Heart left ventricle (tissue), 16 donors: ENCODE measurements around the gene STAB1. TPM values are rescaled to one million over a fixed set of nuclear protein-coding genes. Genes with fewer than 3 reads are reported as not detected.

Source experiments
- ATAC-seq, 4 donors: fragments of 200-7000 bp; cut with Tn5 transposase; one replicate each; pipeline ENCODE4 v1.9.1; 2020 to 2022; ENCODE audit warnings: moderate library complexity in 4 of 4, mild to moderate bottlenecking in 3 of 4, moderate number of reproducible peaks in 1 of 4
- DNase-seq, 5 donors: peaks; one replicate each; pipeline ENCODE4 v3.0.0-alpha.2; 2020
- H3K27ac ChIP-seq, 12 donors: fragments of 200-600 bp; sonication (generic) in 4 of 12; one replicate each; pipeline versions ENCODE4 v1.5.0 to v1.8.0; 2016 to 2022; ENCODE audit warnings: mild to moderate bottlenecking in 2 of 12
- H3K27me3 ChIP-seq, 9 donors: fragments of 200-600 bp; sonication (generic) in 2 of 9; one replicate each; pipeline versions ENCODE4 v1.5.1 to v1.8.0; 2016 to 2022; ENCODE audit warnings: mild to moderate bottlenecking in 3 of 9
- H3K36me3 ChIP-seq, 9 donors: fragments of 200-600 bp; sonication (generic) in 2 of 9; one replicate each; pipeline versions ENCODE4 v1.5.0 to v1.8.0; 2018 to 2022; ENCODE audit warnings: mild to moderate bottlenecking in 2 of 9
- H3K4me1 ChIP-seq, 12 donors: fragments of 200-600 bp; sonication (generic) in 4 of 12; one replicate each; pipeline versions ENCODE4 v1.5.0 to v1.8.0; 2016 to 2022; ENCODE audit warnings: mild to moderate bottlenecking in 3 of 12
- H3K4me3 ChIP-seq, 12 donors: fragments of 200-600 bp; sonication (generic) in 4 of 12; one replicate each; pipeline versions ENCODE4 v1.5.0 to v1.8.0; 2017 to 2022; ENCODE audit warnings: mild to moderate bottlenecking in 9 of 12, moderate library complexity in 4 of 12
- H3K9me3 ChIP-seq, 12 donors: fragments of 200-600 bp; sonication (generic) in 4 of 12; one replicate each; pipeline versions ENCODE4 v1.5.0 to v1.8.0; 2016 to 2022; ENCODE audit warnings: mild to moderate bottlenecking in 1 of 12
- CTCF ChIP-seq, 12 donors: fragments of 200-600 bp; sonication (generic) in 4 of 12; IDR thresholded peaks; one replicate each; pipeline versions ENCODE4 v1.5.0 to v1.8.0; 2018 to 2022; ENCODE audit warnings: antibody characterized with exemption in 12 of 12, mild to moderate bottlenecking in 5 of 12
- POLR2A ChIP-seq, 2 donors: fragments of 450-650 bp; IDR thresholded peaks; one replicate each; pipeline ENCODE4 v1.6.1; 2017; ENCODE audit warnings: antibody characterized with exemption in 2 of 2, mild to moderate bottlenecking in 2 of 2, moderate library complexity in 2 of 2
- WGBS, 4 donors: extraction: QIAGEN DNeasy Blood & Tissue Kit in 2 of 4; methylation state at CpG; one replicate each; pipeline versions ENCODE4 v1.1.5 to v1.1.7; 2013 to 2018; 5-methylcytosine and 5-hydroxymethylcytosine counted together
- intact Hi-C, 10 donors: fragments of 100-400 bp; cut with DNase I; formaldehyde crosslinking; loops; one replicate each; pipeline versions ENCODE4 v1.11.1 to v1.14.2; 2022
- polyA plus RNA-seq, 2 donors: library from polyadenylated mRNA; stranded (reverse); fragments of 200-250 nt; gene quantifications; one replicate each; pipeline ENCODE4 v1.2.3, GENCODE V29; 2013
- total RNA-seq, 9 donors: library from RNA; depleted of rRNA in 2 of 9; stranded (reverse); fragments of >200 nt in 2 of 9; fragmentation: NEBNext Ultra II Directional in 3 of 9; extraction: Animal tissue kit (Norgen Biotek cat#: 25700) in 3 of 9; gene quantifications; one replicate each; pipeline versions ENCODE4 v1.1.0 to v1.2.4, GENCODE V29; 2016 to 2023
- donor health status: ischemic (EF 13 %, LVEDD 7.1; RV severe dilation, severe dysfunction).
- donor health status: healthy with polysubstance abuse.
- donor health status: DM: no; HTN: yes; CAD: no.
- donor health status: DM: no; HTN: no; CAD: no.
- donor health status: ischemic (EF 25% LVEDD 6.9; RV normal size, moderate dysfunction).
- donor health status: ischemic (EF 25% LVEDD 5.7; RV mildly dilated, moderate dysfunction).
- donor health status: healthy.
- donor health status: DM: yes; HTN: yes; CAD: no.
- donor health status: ischemic (EF 35%, LVEDD 5.7; RV mildly dilated, moderate dysfunction).
- donor health status: nonischemic (EF 11% LVEDD 7.7; RV severe dilation, severe dysfunction).
- donor health status: DM: yes; HTN: yes; CAD: no.
- donor health status: PGD.
- donor health status: ischemic (EF 29% LVEDD 5.4; RV normal size, mild dysfunction).
- donor health status: nonischemic (EF 23%, LVEDD 6.1; RV moderate dilation, normal function).

The STAB1 gene
- total and polyA plus RNA-seq, 11 donors, result 34.1 to 351 (median 50.6) TPM

GRCh38 chr3:52532838-52533622 lies 37.9 kb downstream of the STAB1 start:
- ATAC-seq (no peak), DNase-seq (peak in 3 of 5 donors; percentile 37 to 70 (median 48))
- Histone ChIP-seq H3K4me3 (peak overlapping the region; percentile 46 to 75 (median 62)), H3K36me3 (peaks cover 0 to 9% (median 1%) of the 10 kb centered on the region in 9 donors), H3K9me3 (no peaks in the 10 kb centered on the region), H3K27ac (peak overlapping the region; percentile 12 to 93 (median 80)), H3K4me1 (peaks cover 4 to 85% (median 63%) of the 10 kb centered on the region in 12 donors), H3K27me3 (no peaks in the 10 kb centered on the region)
- WGBS, 4 donors, result 2 to 11% (median 4%) methylated on average over 10 to 78 of the region's 78 CpGs
- no peak for TF ChIP-seq CTCF (IDR thresholded peaks at IDR 0.05)
- no peak for TF ChIP-seq POLR2A (IDR thresholded peaks at IDR 0.05)
- intact Hi-C loops, result loop anchor here in 2 of 10 donors (5.0 kb wide), 2 partner anchors 36 to 51 kb away; partner anchors contain the start of gene STAB1 (in 1 of the 2)

- H3K36me3 ChIP-seq, result peaks cover 0 to 3% (median 0%) of the 10 kb centered on the region in 9 donors
- peaks cover 4 to 87% (median 69%) of the 10 kb centered on the region in 12 donors for H3K4me1 ChIP-seq
- no peaks in the 10 kb centered on the region for H3K9me3 ChIP-seq
- H3K4me3 ChIP-seq, result peak within 1 kb of the TSS; percentile 51 to 77 (median 64)
- no peaks in the 10 kb centered on the region for H3K27me3 ChIP-seq
- intact Hi-C loops, result loop anchor here in 2 of 10 donors (5.0 kb wide), 2 partner anchors 36 to 51 kb away; partner anchors contain the start of gene STAB1 (in 1 of the 2)
- TF ChIP-seq POLR2A (IDR thresholded peaks at IDR 0.05) (peak in 1 of 2 donors; percentile 23), CTCF (IDR thresholded peaks at IDR 0.05) (peak in 7 of 12 donors; percentile 7 to 39 (median 27))
- H3K27ac ChIP-seq, result peak within 1 kb of the TSS; percentile 12 to 93 (median 88)
- 1 to 6% (median 2%) methylated on average over 17 to 91 of the region's 91 CpGs for WGBS, 4 donors
- DNase-seq, result peak; percentile 80 to 89 (median 82)
- ATAC-seq, result peak in 2 of 4 donors; percentile 24 to 41
These were observed 38.6 kb downstream of the STAB1 start, which contains the start of gene NT5DC2 for GRCh38 chr3:52533623-52534280. TSS of gene NT5DC2 (minus strand) at chr3:52533857. CDS start at chr3:52533737, 120 bp downstream.

GRCh38 chr3:52534281-52535183 lies 39.4 kb downstream of the STAB1 start:
- ATAC-seq (no peak), DNase-seq (peak in 4 of 5 donors; percentile 29 to 72 (median 36))
- H3K36me3 ChIP-seq, result peaks cover 0 to 5% (median 0%) of the 10 kb centered on the region in 9 donors
- H3K27ac ChIP-seq, result peak overlapping the region; percentile 3 to 88 (median 82)
- TF ChIP-seq POLR2A (IDR thresholded peaks at IDR 0.05), result no peak
- no peak for TF ChIP-seq CTCF (IDR thresholded peaks at IDR 0.05)
- H3K4me3 ChIP-seq, result peak overlapping the region; percentile 34 to 77 (median 59)
- no peaks in the 10 kb centered on the region for H3K27me3 ChIP-seq
- WGBS, 4 donors, result 57 to 73% (median 61%) methylated on average over 47 to 57 of the region's 57 CpGs
- intact Hi-C loops, result loop anchor here in 8 of 10 donors (5.0 kb wide), 5 partner anchors 37 to 148 kb away; partner anchors contain the start of genes NISCH (in 1 of the 8) and STAB1 (in 1 of the 8)
- no peaks in the 10 kb centered on the region for H3K9me3 ChIP-seq
- H3K4me1 ChIP-seq, result peaks cover 4 to 87% (median 71%) of the 10 kb centered on the region in 12 donors
